A549 (cell line): ENCODE results near the gene DPY19L1. TPM values are rescaled to one million over a fixed set of nuclear protein-coding genes. Genes with fewer than 3 reads are reported as not detected.
A peak's percentile ranks its signal among the peaks of the same experiment; 100 is the strongest.

Experiments
- ATAC-seq, 2 experiments: fragments of 200-7000 bp in 1 of 2; fragments of >200 bp in 1 of 2; cut with Nextera tagmentation in 1 of 2; cut with Tn5 transposase in 1 of 2; 3 replicates each; pipeline versions ENCODE4 v1.8.0 to v1.9.1; 2018 to 2020; ENCODE audit warnings: mild to moderate bottlenecking in 1 of 2, moderate library complexity in 1 of 2
- CTCF ChIA-PET: fragments of 300-600 bp; sonication (Branson Sonifier 250); formaldehyde crosslinking; extraction: SDS; loops from one replicate; lab custom pipeline; 2021; ENCODE audit warnings: antibody characterized with exemption, inconsistent platforms; lab: Yijun Ruan, JAX
- POLR2A ChIA-PET: fragments of 350-600 bp; formaldehyde crosslinking; extraction: SDS; loops from one replicate; lab custom pipeline; 2021; ENCODE audit warnings: antibody characterized with exemption, inconsistent platforms; lab: Yijun Ruan, JAX
- DNase-seq, 2 experiments: peaks; one replicate each; pipeline versions ENCODE4 v3.0.0 to v3.0.0-alpha.2; 2011 to 2016; ENCODE audit warnings: low read depth in 1 of 2, low spot score in 1 of 2
- FAIRE-seq: peaks from 2 replicates; lab custom pipeline; 2011; peaks lifted over from hg19 to GRCh38; lab: Jason Lieb, UNC
- H3K27ac ChIP-seq, 2 experiments: fragments of >200 bp; sonication (Bioruptor Twin); formaldehyde crosslinking; 3 replicates each; pipeline ENCODE4 v1.5.1; 2016 to 2017
- H3K4me1 ChIP-seq: fragments of >200 bp; sonication (Bioruptor Twin); formaldehyde crosslinking; 3 replicates; pipeline ENCODE4 v1.6.1; 2016
- H3K4me2 ChIP-seq: fragments of >200 bp; sonication (Bioruptor Twin); formaldehyde crosslinking; 3 replicates; pipeline ENCODE4 v1.6.1; 2016
- H3K4me3 ChIP-seq: fragments of >200 bp; sonication (Bioruptor Twin); formaldehyde crosslinking; 3 replicates; pipeline ENCODE4 v1.5.1; 2016
- H3K9me3 ChIP-seq: fragments of >200 bp; sonication (Bioruptor Twin); formaldehyde crosslinking; 3 replicates; pipeline ENCODE4 v1.6.1; 2016
- ATOH8 ChIP-seq: fragments of 250-450 bp; sonication (Bioruptor Pico); IDR thresholded peaks from 2 replicates; pipeline ENCODE4 v1.5.0; 2020; ENCODE audit warnings: low read depth, mild to moderate bottlenecking, moderate library complexity
- BHLHE40 ChIP-seq: IDR thresholded peaks from 2 replicates; pipeline ENCODE4 v1.6.1; 2012; ENCODE audit warnings: low read depth, low read length, inconsistent platforms
- CBX2 ChIP-seq: fragments of 200-600 bp; sonication (generic); IDR thresholded peaks from 2 replicates; pipeline ENCODE4 v1.6.1; 2016; ENCODE audit warnings: low read depth, mild to moderate bottlenecking, borderline replicate concordance
- CEBPB ChIP-seq, 2 experiments: fragments of >200 bp in 1 of 2; sonication (Bioruptor Twin) in 1 of 2; formaldehyde crosslinking in 1 of 2; IDR thresholded peaks; 2 replicates each; pipeline ENCODE4 v1.6.1; 2012 to 2016
- EP300 ChIP-seq, 2 experiments: fragments of >200 bp; sonication (Bioruptor Twin); formaldehyde crosslinking; IDR thresholded peaks; 2 replicates in 1 of 2; 3 replicates in 1 of 2; pipeline ENCODE4 v1.6.1; 2016 to 2017
- ESRRA ChIP-seq: fragments of 150-350 bp; IDR thresholded peaks from 2 replicates; pipeline ENCODE4 v1.6.1; 2014; ENCODE audit warnings: mild to moderate bottlenecking, low read length, borderline replicate concordance
- FOSL2 ChIP-seq, 2 experiments: fragments of 450-650 bp in 1 of 2; fragments of >200 bp in 1 of 2; sonication (Bioruptor Twin) in 1 of 2; formaldehyde crosslinking; IDR thresholded peaks; 2 replicates each; pipeline versions ENCODE4 v1.5.0 to v1.6.1; 2016 to 2020; ENCODE audit warnings: mild to moderate bottlenecking in 1 of 2, moderate library complexity in 1 of 2
- GATA3 ChIP-seq: IDR thresholded peaks from 2 replicates; pipeline ENCODE4 v1.6.1; 2012; ENCODE audit warnings: borderline replicate concordance
- HDAC2 ChIP-seq: fragments of 200-600 bp; sonication (generic); IDR thresholded peaks from 2 replicates; pipeline ENCODE4 v1.6.1; 2016
- HOXA7 ChIP-seq: fragments of 250-450 bp; sonication (Bioruptor Pico); IDR thresholded peaks from 2 replicates; pipeline ENCODE4 v1.5.0; 2020; ENCODE audit warnings: mild to moderate bottlenecking, moderate library complexity
- HOXB13 ChIP-seq: fragments of 250-450 bp; sonication (Bioruptor Pico); IDR thresholded peaks from 2 replicates; pipeline ENCODE4 v1.5.0; 2020; ENCODE audit warnings: low read depth, mild to moderate bottlenecking, moderate library complexity
- JUN ChIP-seq, 2 experiments: fragments of >200 bp; sonication (Bioruptor Twin); formaldehyde crosslinking; IDR thresholded peaks; 2 replicates in 1 of 2; 3 replicates in 1 of 2; pipeline ENCODE4 v1.6.1; 2016 to 2017
- JUNB ChIP-seq: fragments of >200 bp; sonication (Bioruptor Twin); formaldehyde crosslinking; IDR thresholded peaks from 2 replicates; pipeline ENCODE4 v1.6.1; 2016
- KDM5A ChIP-seq: fragments of 200-600 bp; sonication (generic); IDR thresholded peaks from 2 replicates; pipeline ENCODE4 v1.6.1; 2016; ENCODE audit warnings: antibody characterized with exemption, mild to moderate bottlenecking
- MAFK ChIP-seq: fragments of 450-650 bp; IDR thresholded peaks from 2 replicates; pipeline ENCODE4 v1.6.1; 2014; ENCODE audit not compliant: partially characterized antibody
- MYC ChIP-seq: IDR thresholded peaks from 2 replicates; pipeline ENCODE4 v1.6.1; 2012; ENCODE audit warnings: mild to moderate bottlenecking, inconsistent platforms, low read length, improper control_type of control experiment, borderline replicate concordance
- PHF8 ChIP-seq: fragments of 200-600 bp; sonication (generic); IDR thresholded peaks from 2 replicates; pipeline ENCODE4 v1.6.1; 2016; ENCODE audit warnings: low read depth, mild to moderate bottlenecking, antibody characterized with exemption, moderate library complexity, borderline replicate concordance
- POLR2AphosphoS2 ChIP-seq: conservative IDR thresholded peaks from 2 replicates; pipeline ENCODE4 v1.6.1; 2012; ENCODE audit warnings: low read length, improper control_type of control experiment, inconsistent platforms
- RCOR1 ChIP-seq: fragments of 150-350 bp; IDR thresholded peaks from 2 replicates; pipeline ENCODE4 v1.6.1; 2014; ENCODE audit warnings: antibody characterized with exemption, low read length, low read depth
- RNF2 ChIP-seq: fragments of 200-600 bp; sonication (generic); IDR thresholded peaks from 2 replicates; pipeline ENCODE4 v1.6.1; 2016; ENCODE audit warnings: low read depth, mild to moderate bottlenecking, antibody characterized with exemption, moderate library complexity, borderline replicate concordance
- SREBF2 ChIP-seq: fragments of 450-650 bp; IDR thresholded peaks from 2 replicates; pipeline ENCODE4 v1.6.1; 2014; ENCODE audit warnings: mild to moderate bottlenecking, moderate library complexity
- USF2 ChIP-seq: fragments of 450-650 bp; IDR thresholded peaks from 2 replicates; pipeline ENCODE4 v1.6.1; 2014; ENCODE audit warnings: antibody characterized with exemption
- WGBS: methylation state at CpG from one replicate; pipeline ENCODE4 v1.1.6; 2017; ENCODE audit errors: missing lambda C conversion rate; 5-methylcytosine and 5-hydroxymethylcytosine counted together
- polyA plus RNA-seq, 4 experiments: library from polyadenylated mRNA; depleted of rRNA in 3 of 4; stranded (reverse); fragments of >200 nt; fragmentation: RNase III in 1 of 4; extraction: RNeasy Plus Mini Kit Qiagen cat#74134 plus additional on column Dnase treatment in 1 of 4; gene quantifications; 2 replicates in 3 of 4; 3 replicates in 1 of 4; pipeline ENCODE4 v1.2.3, GENCODE V29; 2011 to 2017

The DPY19L1 gene
- polyA plus RNA-seq, 2 of the 4 experiments (the other 2 are of a cell fraction): 53.6 to 129 TPM

GRCh38 chr7:35026150-35026549 is 11.1 kb downstream of the DPY19L1 start:
- Histone ChIP-seq H3K27ac (peak overlapping the region; percentile 62 to 69), H3K4me3 (no peak overlapping the region), H3K4me2 (peak overlapping the region; percentile 64), H3K4me1 (peaks cover 76% of the 10 kb centered on the region), H3K9me3 (no peaks in the 10 kb centered on the region)
- no peak for FAIRE-seq
- DNase-seq: peak in 1 of 2 experiments; percentile 48
- POLR2A ChIA-PET: no interaction called here
- ATAC-seq: peak; percentile 44; a peak in 5 of 6 replicates
- TF ChIP-seq FOSL2 (IDR thresholded peaks at IDR 0.05): peak; percentile 24; the same call in 1 of the 2 replicates
- TF ChIP-seq FOSL2 (CRISPR knock-in tag; IDR thresholded peaks at IDR 0.05): peak; percentile 30; the same call in 1 of the 2 replicates
- no peak for TF ChIP-seq PHF8
- TF ChIP-seq CEBPB (IDR thresholded peaks at IDR 0.05): peak; percentile 70 to 84; a peak in 3 of 4 replicates
- TF ChIP-seq SREBF2: no peak
- CTCF ChIA-PET: interaction anchor here (1.1 to 2.0 kb wide), 2 partner anchors 11 to 202 kb away, joined by 3 to 5 read pairs; partner anchors contain the start of gene DPY19L1

GRCh38 chr7:35025369-35025870 is 11.9 kb downstream of the DPY19L1 start:
- ChIA-PET CTCF (interaction anchor here (1.1 to 2.0 kb wide), 2 partner anchors 12 to 201 kb away, joined by 3 to 5 read pairs; partner anchors contain the start of gene DPY19L1), POLR2A (no interaction called here)
- Histone ChIP-seq H3K4me1 (peaks cover 76% of the 10 kb centered on the region), H3K27ac (peak overlapping the region; percentile 62 to 69), H3K9me3 (no peaks in the 10 kb centered on the region), H3K4me2 (peak overlapping the region; percentile 64), H3K4me3 (no peak overlapping the region)
- DNase-seq (peak in 1 of 2 experiments; percentile 88), FAIRE-seq (no peak), ATAC-seq (peak; percentile 80 to 90)
- 3% methylated on average over 1 of the region's 1 CpG for WGBS
- TF ChIP-seq KDM5A: no peak
- TF ChIP-seq ATOH8 (CRISPR knock-in tag): no peak
- no peak for TF ChIP-seq MYC
- TF ChIP-seq EP300 (IDR thresholded peaks at IDR 0.05): peak in 1 of 2 experiments; percentile 58; a peak in 1 of 5 replicates
- TF ChIP-seq GATA3: peak; percentile 88; the same call in 1 of the 2 replicates
- TF ChIP-seq BHLHE40: no peak
- TF ChIP-seq HDAC2: no peak
- TF ChIP-seq JUN (IDR thresholded peaks at IDR 0.05): 0 out of 5 replicates have a peak, but pooled peaks of 1 of the 2 experiments have one; percentile 45
- TF ChIP-seq MAFK: no peak
- no peak for TF ChIP-seq FOSL2 (IDR thresholded peaks at IDR 0.05)
- TF ChIP-seq FOSL2 (CRISPR knock-in tag; IDR thresholded peaks at IDR 0.05): peak; percentile 59
- TF ChIP-seq RNF2: no peak
- TF ChIP-seq ESRRA: no peak

- WGBS: 86% methylated on average over 3 of the region's 3 CpGs
- DNase-seq: no peak
- POLR2A ChIA-PET: no interaction called here
- Histone ChIP-seq H3K9me3 (no peaks in the 10 kb centered on the region), H3K27ac (peak overlapping the region; percentile 62 to 69; a peak in 4 of 6 replicates), H3K4me1 (peaks cover 84% of the 10 kb centered on the region), H3K4me2 (peak overlapping the region; percentile 64), H3K4me3 (no peak overlapping the region)
- no peak for ATAC-seq
- TF ChIP-seq PHF8 (no peak), FOSL2 (IDR thresholded peaks at IDR 0.05) (no peak), FOSL2 (CRISPR knock-in tag; IDR thresholded peaks at IDR 0.05) (no peak), POLR2AphosphoS2 (no peak), USF2 (no peak), CBX2 (no peak), MYC (no peak), SREBF2 (no peak), HOXB13 (CRISPR knock-in tag) (no peak), HOXA7 (CRISPR knock-in tag) (no peak), JUNB (no peak), RCOR1 (no peak)
- no peak for FAIRE-seq
- CTCF ChIA-PET: interaction anchor here (1.0 to 1.1 kb wide), 2 partner anchors 10 to 704 kb away, joined by 3 read pairs; no protein-coding TSS in a partner anchor
Measured at GRCh38 chr7:35024298-35024697, 13.0 kb downstream of the DPY19L1 start.
